HG03571 (cell line): ENCODE measurements around the gene MAP3K9.

ENCODE experiments used
- ATAC-seq: cut with Tn5 transposase; IDR thresholded peaks from one replicate; pipeline ENCODE4 v1.9.1; 2021; ENCODE audit not compliant: unreplicated experiment

MAP3K9 gene

GRCh38 chr14:70701610-70702009, 107.7 kb downstream of the MAP3K9 start:
- no peak for ATAC-seq

GRCh38 chr14:70700955-70701585, 108.2 kb downstream of the MAP3K9 start:
- ATAC-seq = no peak

GRCh38 chr14:70699646-70700045, 109.7 kb downstream of the MAP3K9 start:
- no peak for ATAC-seq

- no peak for ATAC-seq
Measured at GRCh38 chr14:70698288-70698687, 111.0 kb downstream of the MAP3K9 start.

GRCh38 chr14:70697701-70698100, 111.6 kb downstream of the MAP3K9 start:
- ATAC-seq = no peak

- no peak for ATAC-seq
Measured at GRCh38 chr14:70696026-70696425, 113.3 kb downstream of the MAP3K9 start.

GRCh38 chr14:70692210-70692609, 117.1 kb downstream of the MAP3K9 start:
- ATAC-seq = no peak

- no peak for ATAC-seq
Measured at GRCh38 chr14:70685474-70686197, 123.7 kb downstream of the MAP3K9 start.

GRCh38 chr14:70683983-70684382, 125.3 kb downstream of the MAP3K9 start:
- ATAC-seq = no peak

- no peak for ATAC-seq
Measured at GRCh38 chr14:70680748-70681147, 128.6 kb downstream of the MAP3K9 start.

GRCh38 chr14:70677341-70677740, 132.0 kb downstream of the MAP3K9 start:
- ATAC-seq = no peak
